ENCODE data around the gene CTNNA3.

- TF ChIP-seq CTCF (IDR thresholded peaks at IDR 0.05) = no peak
- no peak for TF ChIP-seq POLR2A (IDR thresholded peaks at IDR 0.05)
Observed at GRCh38 chr10:66627156-66627555, 1068.8 kb downstream of the CTNNA3 start.

Measured in testis (tissue), 2 donors.